K562 (cell line): ENCODE data around the gene MARS1. TPM values are rescaled to one million over a fixed set of nuclear protein-coding genes. Genes with fewer than 3 reads are reported as not detected.
A peak's percentile ranks its signal among the peaks of the same experiment; 100 is the strongest.

ENCODE experiments used
- ATAC-seq: fragments of 200-7000 bp; cut with Tn5 transposase; 3 replicates; pipeline ENCODE4 v1.9.1; 2020; ENCODE audit warnings: moderate library complexity
- BruUV-seq: library from RNA; stranded (reverse); fragments of 400-500 nt; replicated peaks from 2 replicates; lab custom pipeline; 2021; lab: Mats Ljungman, UMichigan
- CTCF ChIA-PET: fragments of 300-600 bp; formaldehyde crosslinking; extraction: SDS; loops from one replicate; lab custom pipeline; 2021; ENCODE audit warnings: low intra/inter-chr PET ratio; lab: Yijun Ruan, JAX
- POLR2A ChIA-PET: fragments of 300-600, 350-650 bp; sonication (Branson Sonifier 250); formaldehyde crosslinking; extraction: SDS; loops from one replicate; lab custom pipeline; 2021; ENCODE audit warnings: antibody characterized with exemption, inconsistent platforms; lab: Yijun Ruan, JAX
- DNase-seq, 4 experiments: peaks; one replicate each; pipeline versions ENCODE4 v3.0.0 to v3.0.0-alpha.2; 2011 to 2018; ENCODE audit warnings: low spot score in 3 of 4, mixed read lengths in 3 of 4; ENCODE audit errors: extremely low read depth in 1 of 4
- FAIRE-seq: peaks from 2 replicates; lab custom pipeline; 2011; peaks lifted over from hg19 to GRCh38; lab: Jason Lieb, UNC
- H2AFZ ChIP-seq: 2 replicates; pipeline ENCODE4 v1.6.0; 2011; ENCODE audit warnings: low read depth, low read length, control low read depth, inconsistent platforms
- H3K27ac ChIP-seq: fragments of 200-600 bp; 3 replicates; pipeline ENCODE4 v1.8.0; 2011; ENCODE audit warnings: low read depth, mild to moderate bottlenecking, control low read depth, inconsistent platforms, low read length, moderate library complexity, mixed read lengths; ENCODE audit errors: extremely low read depth
- H3K27me3 ChIP-seq, 2 experiments: fragments of 300-600 bp in 1 of 2; 2 replicates in 1 of 2; 3 replicates in 1 of 2; pipeline versions ENCODE4 v1.6.0 to v1.8.0; 2011; ENCODE audit warnings: inconsistent platforms in 2 of 2, low read length in 2 of 2, mild to moderate bottlenecking in 1 of 2, mixed read lengths in 1 of 2, moderate library complexity in 1 of 2; ENCODE audit not compliant: control insufficient read depth in 2 of 2, insufficient read depth in 2 of 2
- H3K36me3 ChIP-seq: fragments of 300-600 bp; 3 replicates; pipeline ENCODE4 v1.8.0; 2011; ENCODE audit warnings: mild to moderate bottlenecking, low read length, inconsistent platforms; ENCODE audit not compliant: control insufficient read depth, insufficient read depth
- H3K4me1 ChIP-seq, 2 experiments: fragments of 200-600 bp in 1 of 2; replicated peaks in 1 of 2; 2 replicates in 1 of 2; 3 replicates in 1 of 2; pipeline versions ENCODE4 v1.5.1 to v1.8.0; 2011; ENCODE audit warnings: inconsistent platforms in 2 of 2, low read length in 2 of 2, mild to moderate bottlenecking in 1 of 2, mixed read lengths in 1 of 2, moderate library complexity in 1 of 2; ENCODE audit not compliant: control insufficient read depth in 2 of 2, insufficient read depth in 2 of 2
- H3K4me2 ChIP-seq: 2 replicates; pipeline ENCODE4 v1.6.1; 2011; ENCODE audit warnings: low read length, control low read depth, inconsistent platforms, mixed read lengths; ENCODE audit not compliant: insufficient read depth
- H3K4me3 ChIP-seq: fragments of 200-600 bp; sonication (generic), shearing (Covaris generic); 2 replicates; pipeline ENCODE4 v1.5.1; 2016; ENCODE audit warnings: control low read depth, inconsistent platforms
- H3K79me2 ChIP-seq: fragments of 200-600 bp; 3 replicates; pipeline ENCODE4 v1.8.0; 2011; ENCODE audit warnings: low read length, inconsistent platforms; ENCODE audit not compliant: control insufficient read depth, insufficient read depth
- H3K9ac ChIP-seq, 2 experiments: 2 replicates each; pipeline versions ENCODE4 v1.6.0 to v1.6.1; 2011; ENCODE audit warnings: low read depth in 2 of 2, low read length in 2 of 2, control low read depth in 1 of 2, inconsistent platforms in 1 of 2, mild to moderate bottlenecking in 1 of 2, mixed read lengths in 1 of 2; ENCODE audit not compliant: insufficient read depth in 1 of 2
- H3K9me1 ChIP-seq: one replicate; pipeline ENCODE4 v1.6.0; 2011; ENCODE audit warnings: inconsistent platforms, mild to moderate bottlenecking, low read length, moderate library complexity; ENCODE audit not compliant: control insufficient read depth, insufficient read depth
- H3K9me3 ChIP-seq: replicated peaks from 2 replicates; pipeline ENCODE4 v1.5.1; 2011; ENCODE audit warnings: low read depth, low read length, inconsistent platforms; ENCODE audit not compliant: control insufficient read depth, insufficient read depth
- H4K20me1 ChIP-seq: replicated peaks from 2 replicates; pipeline ENCODE4 v1.6.1; 2011; ENCODE audit warnings: low read length, inconsistent platforms, mixed read lengths; ENCODE audit not compliant: control insufficient read depth, insufficient read depth
- ATF7 ChIP-seq: fragments of 450-650 bp; IDR thresholded peaks from 2 replicates; pipeline ENCODE4 v1.7.1; 2014; ENCODE audit warnings: mild to moderate bottlenecking, moderate library complexity
- EGR1 ChIP-seq: fragments of 450-650 bp; conservative IDR thresholded peaks from 2 replicates; pipeline ENCODE4 v1.6.1; 2017; ENCODE audit warnings: mild to moderate bottlenecking
- ELK1 ChIP-seq: sonication (generic); formaldehyde crosslinking; IDR thresholded peaks from 2 replicates; pipeline ENCODE4 v1.8.1; 2022; ENCODE audit warnings: missing genetic modification reagents
- GABPB2 ChIP-seq: fragments of 250-450 bp; sonication (Bioruptor Pico); conservative IDR thresholded peaks from 2 replicates; pipeline ENCODE4 v1.5.1; 2021; ENCODE audit warnings: mild to moderate bottlenecking
- HDAC2 ChIP-seq: fragments of 450-650 bp; IDR thresholded peaks from 2 replicates; pipeline ENCODE4 v1.6.1; 2016; ENCODE audit warnings: mild to moderate bottlenecking
- HMG20B ChIP-seq: fragments of 250-450 bp; sonication (Bioruptor Pico); IDR thresholded peaks from 2 replicates; pipeline ENCODE4 v1.5.0; 2021; ENCODE audit warnings: mild to moderate bottlenecking
- MNT ChIP-seq, 2 experiments: fragments of 450-650 bp; conservative IDR thresholded peaks; 2 replicates each; pipeline ENCODE4 v1.6.1; 2017; ENCODE audit warnings: mild to moderate bottlenecking in 2 of 2, moderate library complexity in 2 of 2
- NCOR1 ChIP-seq: fragments of 450-650 bp; IDR thresholded peaks from 2 replicates; pipeline ENCODE4 v1.6.1; 2016; ENCODE audit warnings: mild to moderate bottlenecking, moderate library complexity
- NR4A1 ChIP-seq, 2 experiments: fragments of 250-450 bp in 1 of 2; fragments of 450-650 bp in 1 of 2; sonication (Bioruptor Pico) in 1 of 2; IDR thresholded peaks; 2 replicates each; pipeline versions ENCODE4 v1.4.0 to v1.6.1; 2016 to 2020; ENCODE audit warnings: mild to moderate bottlenecking in 2 of 2, missing compliant biosample characterization in 1 of 2, missing genetic modification characterization in 1 of 2, moderate library complexity in 1 of 2
- NRF1 ChIP-seq, 2 experiments: fragments of 450-650 bp; IDR thresholded peaks in 1 of 2; conservative IDR thresholded peaks in 1 of 2; 2 replicates each; pipeline ENCODE4 v1.6.1; 2014; ENCODE audit warnings: mild to moderate bottlenecking in 2 of 2
- NUFIP1 ChIP-seq: fragments of 450-650 bp; IDR thresholded peaks from 2 replicates; pipeline ENCODE4 v1.6.1; 2018; ENCODE audit not compliant: partially characterized antibody
- PHF21A ChIP-seq: fragments of 450-650 bp; IDR thresholded peaks from 2 replicates; pipeline ENCODE4 v1.6.1; 2017; ENCODE audit warnings: low read depth, borderline replicate concordance
- SMAD2 ChIP-seq: fragments of 150-350 bp; IDR thresholded peaks from 2 replicates; pipeline ENCODE4 v1.6.1; 2014; ENCODE audit warnings: low read depth, mild to moderate bottlenecking, low read length
- SPI1 ChIP-seq: IDR thresholded peaks from 2 replicates; pipeline ENCODE4 v1.6.1; 2011; ENCODE audit warnings: low read depth, low read length, control low read depth, borderline replicate concordance
- TOE1 ChIP-seq, 2 experiments: fragments of 450-650 bp in 1 of 2; sonication (generic) in 1 of 2; formaldehyde crosslinking in 1 of 2; IDR thresholded peaks; 2 replicates each; pipeline versions ENCODE4 v1.7.1 to v1.8.0; 2016 to 2022; ENCODE audit warnings: borderline replicate concordance in 2 of 2, mild to moderate bottlenecking in 2 of 2, antibody characterized with exemption in 1 of 2, inconsistent platforms in 1 of 2, low read depth in 1 of 2, missing genetic modification reagents in 1 of 2, moderate library complexity in 1 of 2
- WGBS: fragments of 100-300 bp; shearing (Covaris generic); methylation state at CpG from one replicate; pipeline ENCODE4 v1.1.6; 2016; ENCODE audit warnings: low coverage, mixed read lengths; ENCODE audit not compliant: insufficient coverage; ENCODE audit errors: missing lambda C conversion rate; 5-methylcytosine and 5-hydroxymethylcytosine counted together
- in situ Hi-C: fragments of 300-500 bp; cut with MboI; formaldehyde crosslinking; loops from 4 replicates; pipeline ENCODE4 v1.15.0; 2018; ENCODE audit warnings: inconsistent platforms, mixed read lengths
- intact Hi-C: fragments of 100-400 bp; cut with micrococcal nuclease; formaldehyde crosslinking; loops from 2 replicates; pipeline ENCODE4 v1.14.2; 2022
- polyA plus RNA-seq, 8 experiments: library from polyadenylated mRNA; depleted of rRNA in 4 of 8; stranded (reverse) in 5 of 8; unstranded in 3 of 8; fragments of >200 nt; fragmentation: Nextera tagmentation in 2 of 8; fragmentation: Illumina TruSeq in 1 of 8; extraction: Ambion mirVana in 2 of 8; extraction: Trizol in 1 of 8; gene quantifications; 2 replicates each; pipeline versions ENCODE4 v1.2.1 to v1.2.3, GENCODE V29; 2011 to 2014; ENCODE audit warnings: inconsistent platforms in 1 of 8, missing spikeins in 1 of 8
- total RNA-seq, 7 experiments: library from RNA; depleted of rRNA in 6 of 7; stranded (reverse); fragments of >200 nt in 6 of 7; fragmentation: Illumina TruSeq in 2 of 7; extraction: Trizol in 2 of 7; gene quantifications; 2 replicates each; pipeline versions ENCODE4 v1.2.1 to v1.2.3, GENCODE V29; 2011 to 2021; ENCODE audit warnings: low replicate concordance in 1 of 7
- TF ChIP-seq, protein P1 (sequence below): fragments of 250-450 bp; sonication (Bioruptor Pico); IDR thresholded peaks from 2 replicates; pipeline ENCODE4 v1.8.0; 2021; ENCODE audit warnings: moderate library complexity, mild to moderate bottlenecking, inconsistent platforms

The MARS1 gene
- total and polyA plus RNA-seq, 9 of the 15 experiments (the other 6 are each of a cell fraction or from before 2014, with no cell fraction given): 117 to 382 (median 220) TPM

DNA sequence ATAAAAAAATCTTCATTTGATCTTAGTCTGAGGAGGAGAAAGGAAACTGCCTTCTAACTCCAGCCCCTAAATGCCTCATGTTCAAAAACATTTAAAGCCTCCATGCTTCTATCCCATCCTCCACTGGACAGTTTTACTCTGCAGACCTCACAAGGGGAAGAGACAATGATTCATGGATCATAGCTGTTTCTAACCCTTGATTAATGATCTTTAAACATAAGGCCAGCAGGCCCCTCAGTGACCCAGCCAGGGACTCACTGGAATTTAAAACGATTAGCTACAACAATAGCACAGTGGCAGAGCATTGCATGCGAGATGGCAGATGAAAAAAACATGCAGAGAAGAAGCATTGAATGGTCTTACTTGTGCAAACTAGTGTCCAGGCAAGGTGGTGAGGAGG lies 53.1 kb downstream of the MARS1 start (continued):
- TF ChIP-seq NR4A1 (CRISPR knock-in tag; IDR thresholded peaks at IDR 0.05) (no peak), NR4A1 (tag; IDR thresholded peaks at IDR 0.05) (no peak), PHF21A (no peak), EGR1 (no peak), SPI1 (no peak), ELK1 (no peak), GABPB2 (CRISPR knock-in tag) (no peak), NUFIP1 (no peak)
- TF ChIP-seq, protein P1, sequence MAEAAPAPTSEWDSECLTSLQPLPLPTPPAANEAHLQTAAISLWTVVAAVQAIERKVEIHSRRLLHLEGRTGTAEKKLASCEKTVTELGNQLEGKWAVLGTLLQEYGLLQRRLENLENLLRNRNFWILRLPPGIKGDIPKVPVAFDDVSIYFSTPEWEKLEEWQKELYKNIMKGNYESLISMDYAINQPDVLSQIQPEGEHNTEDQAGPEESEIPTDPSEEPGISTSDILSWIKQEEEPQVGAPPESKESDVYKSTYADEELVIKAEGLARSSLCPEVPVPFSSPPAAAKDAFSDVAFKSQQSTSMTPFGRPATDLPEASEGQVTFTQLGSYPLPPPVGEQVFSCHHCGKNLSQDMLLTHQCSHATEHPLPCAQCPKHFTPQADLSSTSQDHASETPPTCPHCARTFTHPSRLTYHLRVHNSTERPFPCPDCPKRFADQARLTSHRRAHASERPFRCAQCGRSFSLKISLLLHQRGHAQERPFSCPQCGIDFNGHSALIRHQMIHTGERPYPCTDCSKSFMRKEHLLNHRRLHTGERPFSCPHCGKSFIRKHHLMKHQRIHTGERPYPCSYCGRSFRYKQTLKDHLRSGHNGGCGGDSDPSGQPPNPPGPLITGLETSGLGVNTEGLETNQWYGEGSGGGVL: no peak

- CTCF ChIA-PET: no interaction called here
- Histone ChIP-seq H3K79me2 (peaks cover 66% of the 10 kb centered on the region), H3K9ac (peak overlapping the region in 1 of 2 experiments; percentile 28; a peak in 1 of 4 replicates), H3K9me1 (no peaks in the 10 kb centered on the region), H3K27me3 (no peaks in the 10 kb centered on the region), H3K4me1 (peaks cover 27 to 66% of the 10 kb centered on the region in 2 experiments), H3K4me3 (no peak overlapping the region), H3K36me3 (peaks cover 72% of the 10 kb centered on the region), H4K20me1 (no peaks in the 10 kb centered on the region), H3K27ac (peak overlapping the region; percentile 78; the same call in 2 of the 3 replicates), H3K4me2 (no peak overlapping the region), H3K9me3 (no peaks in the 10 kb centered on the region), H2AFZ (no peak overlapping the region)
- WGBS: 82% methylated on average over 2 of the region's 2 CpGs
- DNase-seq (no peak), FAIRE-seq (no peak), ATAC-seq (no peak)
- BruUV-seq: no TSS peak
- POLR2A ChIA-PET: interaction anchor here (1.1 to 12.7 kb wide), 3 partner anchors 9 to 14 kb away, joined by 3 to 225 read pairs (median 4); partner anchors contain the start of gene MBD6
- in situ Hi-C loops (no loop called here), intact Hi-C loops (no loop called here)
- no peak for TF ChIP-seq SMAD2
- no peak for TF ChIP-seq NCOR1
- TF ChIP-seq NRF1 (conservative IDR thresholded peaks at IDR 0.05 in 1 of 2, IDR thresholded peaks at IDR 0.05 in 1 of 2): no peak
- no peak for TF ChIP-seq ATF7
- no peak for TF ChIP-seq MNT (conservative IDR thresholded peaks at IDR 0.05)
- no peak for TF ChIP-seq ELK1
- TF ChIP-seq HMG20B (CRISPR knock-in tag): no peak
- TF ChIP-seq TOE1 (IDR thresholded peaks at IDR 0.05; ENCODE audit: borderline replicate concordance): no peak
- TF ChIP-seq TOE1 (CRISPR knock-in tag; IDR thresholded peaks at IDR 0.05; ENCODE audit: borderline replicate concordance, low read depth): no peak
- TF ChIP-seq HDAC2: no peak
These were observed 53.8 kb downstream of the MARS1 start for GRCh38 chr12:57541717-57542116.
